Testis (tissue), 3 donors: ENCODE data around the gene S100B. TPM values are rescaled to one million over a fixed set of nuclear protein-coding genes. Genes with fewer than 3 reads are reported as not detected.

Experiments used
- DNase-seq: peaks from one replicate; pipeline ENCODE4 v3.0.0-alpha.2; 2019
- H3K27ac ChIP-seq, 2 donors: fragments of 200-600 bp; sonication (generic); one replicate each; pipeline ENCODE4 v1.5.1; 2019
- H3K27me3 ChIP-seq: fragments of 200-600 bp; sonication (generic); one replicate; pipeline ENCODE4 v1.5.1; 2019
- H3K36me3 ChIP-seq: fragments of 200-600 bp; sonication (generic); one replicate; pipeline ENCODE4 v1.5.1; 2017; ENCODE audit warnings: low read depth; ENCODE audit errors: missing control alignments
- H3K4me1 ChIP-seq: fragments of 200-600 bp; sonication (generic); one replicate; pipeline ENCODE4 v1.5.1; 2019
- H3K4me3 ChIP-seq, 2 donors: fragments of 200-600 bp; sonication (generic); one replicate each; pipeline ENCODE4 v1.5.1; 2017 to 2019
- H3K9me3 ChIP-seq: fragments of 200-600 bp; sonication (generic); one replicate; pipeline ENCODE4 v1.5.1; 2017
- CTCF ChIP-seq, 3 experiments: fragments of 450-650 bp in 2 of 3; fragments of 200-600 bp in 1 of 3; sonication (generic) in 1 of 3; IDR thresholded peaks; one replicate each; pipeline ENCODE4 v1.5.1; 2016 to 2019; ENCODE audit warnings: antibody characterized with exemption in 3 of 3, mild to moderate bottlenecking in 2 of 3, moderate library complexity in 1 of 3
- POLR2A ChIP-seq: fragments of 450-650 bp; IDR thresholded peaks from one replicate; pipeline ENCODE4 v1.6.1; 2017; ENCODE audit warnings: antibody characterized with exemption, mild to moderate bottlenecking, moderate library complexity
- WGBS, 2 donors: methylation state at CpG; one replicate each; pipeline ENCODE4 v1.1.5; 2018; 5-methylcytosine and 5-hydroxymethylcytosine counted together
- intact Hi-C: fragments of 100-400 bp; cut with DNase I; formaldehyde crosslinking; loops from one replicate; pipeline ENCODE4 v1.15.1; 2023; ENCODE audit warnings: low total_unique reads
- polyA plus RNA-seq: library from polyadenylated mRNA; stranded (reverse); fragments of 350-450 nt; fragmentation: Illumina TruSeq; extraction: RNeasy Lipid Tissue Mini Kit (QIAGEN cat#74804); gene quantifications from one replicate; pipeline ENCODE4 v1.2.3, GENCODE V29; 2014; ENCODE audit warnings: low read depth, low replicate concordance; ENCODE audit not compliant: insufficient read depth
- total RNA-seq, 2 donors: library from RNA; depleted of rRNA; stranded (reverse); fragments of >200 nt; gene quantifications; one replicate each; pipeline ENCODE4 v1.2.3, GENCODE V29; 2016

S100B gene
- total and polyA plus RNA-seq, 3 donors from 2014 or later: 2.7 to 7.4 (median 7.1) TPM

GRCh38 chr21:46619846-46620245 is 15.0 kb upstream of the S100B start:
- 82% methylated on average over 2 of the region's 2 CpGs for WGBS, 2 donors
- H3K27ac ChIP-seq: no peak overlapping the region
- H3K9me3 ChIP-seq: no peaks in the 10 kb centered on the region
- intact Hi-C loops: no loop called here
- H3K4me1 ChIP-seq: peaks cover 13% of the 10 kb centered on the region
- DNase-seq: no peak
- no peak overlapping the region for H3K4me3 ChIP-seq
- no peaks in the 10 kb centered on the region for H3K36me3 ChIP-seq
- TF ChIP-seq CTCF (IDR thresholded peaks at IDR 0.05) (no peak), POLR2A (no peak)
- H3K27me3 ChIP-seq: no peaks in the 10 kb centered on the region

- DNase-seq: no peak
- Histone ChIP-seq H3K4me3 (no peak overlapping the region), H3K4me1 (peaks cover 13% of the 10 kb centered on the region), H3K36me3 (no peaks in the 10 kb centered on the region), H3K27me3 (no peaks in the 10 kb centered on the region), H3K27ac (no peak overlapping the region), H3K9me3 (no peaks in the 10 kb centered on the region)
- WGBS, 2 donors: 89 to 90% methylated on average over 5 of the region's 5 CpGs
- TF ChIP-seq CTCF (IDR thresholded peaks at IDR 0.05) (no peak), POLR2A (no peak)
- intact Hi-C loops: no loop called here
Measured at GRCh38 chr21:46618738-46619379, 14.0 kb upstream of the S100B start.

GRCh38 chr21:46617267-46618051 is 12.6 kb upstream of the S100B start:
- Histone ChIP-seq H3K27ac (no peak overlapping the region), H3K27me3 (no peaks in the 10 kb centered on the region), H3K36me3 (no peaks in the 10 kb centered on the region), H3K4me3 (no peak overlapping the region), H3K4me1 (peaks cover 13% of the 10 kb centered on the region), H3K9me3 (no peaks in the 10 kb centered on the region)
- 81% methylated on average over 6 of the region's 6 CpGs for WGBS, 2 donors
- no peak for DNase-seq
- TF ChIP-seq CTCF (IDR thresholded peaks at IDR 0.05): no peak
- TF ChIP-seq POLR2A: no peak
- intact Hi-C loops: no loop called here

GRCh38 chr21:46616656-46617055 is 11.8 kb upstream of the S100B start:
- Histone ChIP-seq H3K4me3 (no peak overlapping the region), H3K4me1 (peaks cover 6% of the 10 kb centered on the region), H3K36me3 (no peaks in the 10 kb centered on the region), H3K9me3 (no peaks in the 10 kb centered on the region), H3K27ac (no peak overlapping the region), H3K27me3 (no peaks in the 10 kb centered on the region)
- TF ChIP-seq CTCF (IDR thresholded peaks at IDR 0.05): no peak
- TF ChIP-seq POLR2A: no peak
- no peak for DNase-seq
- intact Hi-C loops: no loop called here
- WGBS, 2 donors: 95% methylated on average over 1 of the region's 1 CpG
